Astrocyte (in vitro differentiated cells and primary cell): ENCODE measurements around the gene HLA-DQA1.

Experiments
- CTCF ChIP-seq: IDR thresholded peaks from 2 replicates; pipeline ENCODE4 v1.5.1; 2011; ENCODE audit warnings: low read depth, mild to moderate bottlenecking, inconsistent platforms, low read length, moderate library complexity; ENCODE audit not compliant: insufficient read depth
- EZH2 ChIP-seq: IDR thresholded peaks from 2 replicates; pipeline ENCODE4 v1.6.1; 2012; ENCODE audit warnings: mild to moderate bottlenecking, low read length, inconsistent platforms; ENCODE audit not compliant: insufficient read depth

GRCh38 chr6:32642720-32643106, 5.5 kb downstream of the HLA-DQA1 start:
- TF ChIP-seq CTCF (no peak), EZH2 (no peak)
